ENCODE measurements around the gene FUZ. TPM values are rescaled to one million over a fixed set of nuclear protein-coding genes. Genes with fewer than 3 reads are reported as not detected.

The FUZ gene
- total and polyA plus RNA-seq, 7 donors: 7.4 to 32.9 (median 21.0) TPM

DNA sequence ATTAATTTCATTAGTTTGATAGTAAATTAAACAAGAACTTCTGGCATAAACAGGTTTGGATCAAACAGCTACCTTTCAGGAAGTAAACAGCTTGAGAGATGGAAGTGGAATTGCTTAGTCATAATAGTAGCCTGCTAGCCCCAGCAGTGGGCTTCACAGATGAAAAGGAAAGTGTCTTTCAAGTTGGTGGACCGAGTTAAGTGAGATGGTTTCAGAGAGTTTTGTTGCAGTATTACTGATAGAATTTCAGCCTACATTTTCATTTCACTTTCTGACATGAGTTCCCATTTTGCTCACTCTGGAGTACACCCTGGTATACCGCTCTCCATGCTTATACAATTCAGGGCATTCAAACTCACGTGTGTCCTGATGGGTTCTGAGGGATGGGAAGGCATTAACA is 35.8 kb upstream of the FUZ start:
- TF ChIP-seq EP300 (IDR thresholded peaks at IDR 0.05): no peak
- TF ChIP-seq CTCF (IDR thresholded peaks at IDR 0.05): no peak
- Histone ChIP-seq H3K4me1 (peaks cover 0 to 31% (median 27%) of the 10 kb centered on the region in 4 donors), H3K27me3 (no peaks in the 10 kb centered on the region), H3K27ac (no peak overlapping the region), H3K36me3 (no peaks in the 10 kb centered on the region), H3K4me3 (no peak overlapping the region), H3K9me3 (no peaks in the 10 kb centered on the region)
- 86% methylated on average over 3 of the region's 3 CpGs for whole genome bisulfite sequencing, 2 donors
- intact Hi-C loops (cut with DNase I): no loop called here
- no peak for DNase-seq

GRCh38 chr19:49847731-49848696 is 34.9 kb upstream of the FUZ start:
- DNase-seq: no peak
- no peaks in the 10 kb centered on the region for H3K27me3 ChIP-seq
- no peak overlapping the region for H3K4me3 ChIP-seq
- 82 to 86% methylated on average over 10 of the region's 10 CpGs for WGBS, 2 donors
- TF ChIP-seq POLR2A (IDR thresholded peaks at IDR 0.05) (no peak), CTCF (IDR thresholded peaks at IDR 0.05) (no peak), POLR2AphosphoS5 (IDR thresholded peaks at IDR 0.05) (no peak), EP300 (IDR thresholded peaks at IDR 0.05) (no peak)
- intact Hi-C loops (cut with DNase I): no loop called here
- H3K36me3 ChIP-seq: no peaks in the 10 kb centered on the region
- no peak overlapping the region for H3K27ac ChIP-seq
- H3K9me3 ChIP-seq: no peaks in the 10 kb centered on the region
- H3K4me1 ChIP-seq: peaks cover 0 to 22% (median 18%) of the 10 kb centered on the region in 4 donors

- intact Hi-C loops (cut with DNase I): no loop called here
- Histone ChIP-seq H3K4me1 (peaks cover 0 to 9% (median 6%) of the 10 kb centered on the region in 4 donors), H3K36me3 (no peaks in the 10 kb centered on the region), H3K9me3 (no peaks in the 10 kb centered on the region), H3K27ac (no peak overlapping the region), H3K4me3 (no peak overlapping the region), H3K27me3 (no peaks in the 10 kb centered on the region)
- TF ChIP-seq EP300 (IDR thresholded peaks at IDR 0.05) (no peak), POLR2A (IDR thresholded peaks at IDR 0.05) (no peak), CTCF (IDR thresholded peaks at IDR 0.05) (no peak), POLR2AphosphoS5 (IDR thresholded peaks at IDR 0.05) (no peak)
- DNase-seq: no peak
- WGBS, 2 donors: 58 to 82% methylated on average over 5 of the region's 5 CpGs
These were observed 33.3 kb upstream of the FUZ start for GRCh38 chr19:49846408-49846807.

GRCh38 chr19:49845414-49845813 is 32.3 kb upstream of the FUZ start:
- TF ChIP-seq CTCF (IDR thresholded peaks at IDR 0.05) (no peak), POLR2AphosphoS5 (IDR thresholded peaks at IDR 0.05) (no peak), EP300 (IDR thresholded peaks at IDR 0.05) (no peak), POLR2A (IDR thresholded peaks at IDR 0.05) (no peak)
- intact Hi-C loops (cut with DNase I): no loop called here
- no peaks in the 10 kb centered on the region for H3K36me3 ChIP-seq
- no peaks in the 10 kb centered on the region for H3K9me3 ChIP-seq
- no peak overlapping the region for H3K4me3 ChIP-seq
- WGBS, 2 donors: 68 to 76% methylated on average over 3 of the region's 3 CpGs
- H3K27ac ChIP-seq: no peak overlapping the region
- no peaks in the 10 kb centered on the region for H3K27me3 ChIP-seq
- no peak for DNase-seq
- peaks cover 0 to 9% (median 7%) of the 10 kb centered on the region in 4 donors for H3K4me1 ChIP-seq

All from sigmoid colon (tissue), 7 donors.